HT1080 (cell line): ENCODE data around the gene SPTLC1. TPM values are rescaled to one million over a fixed set of nuclear protein-coding genes. Genes with fewer than 3 reads are reported as not detected.

Experiments used
- DNase-seq: peaks from one replicate; pipeline ENCODE4 v3.0.0-alpha.2; 2015; ENCODE audit warnings: low read depth
- total RNA-seq: library from RNA; depleted of rRNA; stranded (reverse); fragments of >200 nt; shearing (Covaris generic); gene quantifications from 2 replicates; pipeline ENCODE4 v1.2.3, GENCODE V29; 2014

SPTLC1 gene
- total RNA-seq, 1 experiment from 2014 or later: 64.9 TPM

GRCh38 chr9:92098638-92099037 is 16.6 kb downstream of the SPTLC1 start:
- DNase-seq: no peak

GRCh38 chr9:92097997-92098482 is 17.2 kb downstream of the SPTLC1 start:
- DNase-seq: no peak

GRCh38 chr9:92095236-92095635 is 20.0 kb downstream of the SPTLC1 start:
- no peak for DNase-seq

GRCh38 chr9:92094655-92095054 is 20.6 kb downstream of the SPTLC1 start:
- peak; percentile 51 for DNase-seq

GRCh38 chr9:92077888-92078287 is 37.3 kb downstream of the SPTLC1 start:
- no peak for DNase-seq

- DNase-seq: no peak
Observed at GRCh38 chr9:92071634-92072033, 43.6 kb downstream of the SPTLC1 start.

- no peak for DNase-seq
Observed at GRCh38 chr9:92066168-92066567, 49.0 kb downstream of the SPTLC1 start.

GRCh38 chr9:92064711-92065110 is 50.5 kb downstream of the SPTLC1 start:
- DNase-seq: no peak

- no peak for DNase-seq
Observed at GRCh38 chr9:92061184-92061583, 54.0 kb downstream of the SPTLC1 start.

- DNase-seq: no peak
Observed at GRCh38 chr9:92059661-92060060, 55.6 kb downstream of the SPTLC1 start.

GRCh38 chr9:92058723-92059444 is 56.3 kb downstream of the SPTLC1 start:
- DNase-seq: no peak

- DNase-seq: no peak
Observed at GRCh38 chr9:92058026-92058425, 57.2 kb downstream of the SPTLC1 start.

GRCh38 chr9:92057226-92057625 is 58.0 kb downstream of the SPTLC1 start:
- DNase-seq: no peak

- DNase-seq: no peak
Observed at GRCh38 chr9:92055624-92056023, 59.6 kb downstream of the SPTLC1 start.

- DNase-seq: no peak
Observed at GRCh38 chr9:92048924-92049625, 66.1 kb downstream of the SPTLC1 start.

- no peak for DNase-seq
Observed at GRCh38 chr9:92047500-92047899, 67.7 kb downstream of the SPTLC1 start.

- no peak for DNase-seq
Observed at GRCh38 chr9:92046676-92047075, 68.5 kb downstream of the SPTLC1 start.

GRCh38 chr9:92044936-92045335 is 70.3 kb downstream of the SPTLC1 start:
- no peak for DNase-seq

- DNase-seq: no peak
Observed at GRCh38 chr9:92043002-92043401, 72.2 kb downstream of the SPTLC1 start.

GRCh38 chr9:92042260-92042659 is 73.0 kb downstream of the SPTLC1 start:
- DNase-seq: no peak

GRCh38 chr9:92036756-92037155 is 78.5 kb downstream of the SPTLC1 start:
- no peak for DNase-seq

GRCh38 chr9:92036411-92036746 is 78.8 kb downstream of the SPTLC1 start:
- DNase-seq: no peak
